ENCODE data around the gene GRIA3. TPM values are rescaled to one million over a fixed set of nuclear protein-coding genes. Genes with fewer than 3 reads are reported as not detected.

GRIA3 gene
- total RNA-seq, 1 experiment from 2014 or later, result not detected

DNA sequence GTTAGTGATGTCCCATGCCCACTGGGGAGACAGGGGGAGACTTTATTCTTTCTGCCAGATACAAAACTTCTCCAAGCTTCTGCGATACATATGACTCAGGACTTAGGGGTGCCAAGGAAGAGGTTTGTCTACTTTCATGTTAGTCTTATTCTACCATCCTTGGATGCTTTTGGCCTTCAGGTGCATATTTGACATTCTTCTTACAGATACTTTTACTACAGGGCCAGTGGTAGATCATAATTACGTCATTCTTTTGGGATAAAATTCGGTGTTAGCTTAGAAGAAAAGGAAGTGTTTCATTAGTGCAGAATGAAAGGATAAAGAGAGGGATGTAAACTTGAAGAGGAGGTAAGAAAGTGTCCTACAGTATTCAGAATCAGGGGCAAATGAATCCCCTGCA lies 303.6 kb downstream of the GRIA3 start (continued):
- TF ChIP-seq, protein P1, sequence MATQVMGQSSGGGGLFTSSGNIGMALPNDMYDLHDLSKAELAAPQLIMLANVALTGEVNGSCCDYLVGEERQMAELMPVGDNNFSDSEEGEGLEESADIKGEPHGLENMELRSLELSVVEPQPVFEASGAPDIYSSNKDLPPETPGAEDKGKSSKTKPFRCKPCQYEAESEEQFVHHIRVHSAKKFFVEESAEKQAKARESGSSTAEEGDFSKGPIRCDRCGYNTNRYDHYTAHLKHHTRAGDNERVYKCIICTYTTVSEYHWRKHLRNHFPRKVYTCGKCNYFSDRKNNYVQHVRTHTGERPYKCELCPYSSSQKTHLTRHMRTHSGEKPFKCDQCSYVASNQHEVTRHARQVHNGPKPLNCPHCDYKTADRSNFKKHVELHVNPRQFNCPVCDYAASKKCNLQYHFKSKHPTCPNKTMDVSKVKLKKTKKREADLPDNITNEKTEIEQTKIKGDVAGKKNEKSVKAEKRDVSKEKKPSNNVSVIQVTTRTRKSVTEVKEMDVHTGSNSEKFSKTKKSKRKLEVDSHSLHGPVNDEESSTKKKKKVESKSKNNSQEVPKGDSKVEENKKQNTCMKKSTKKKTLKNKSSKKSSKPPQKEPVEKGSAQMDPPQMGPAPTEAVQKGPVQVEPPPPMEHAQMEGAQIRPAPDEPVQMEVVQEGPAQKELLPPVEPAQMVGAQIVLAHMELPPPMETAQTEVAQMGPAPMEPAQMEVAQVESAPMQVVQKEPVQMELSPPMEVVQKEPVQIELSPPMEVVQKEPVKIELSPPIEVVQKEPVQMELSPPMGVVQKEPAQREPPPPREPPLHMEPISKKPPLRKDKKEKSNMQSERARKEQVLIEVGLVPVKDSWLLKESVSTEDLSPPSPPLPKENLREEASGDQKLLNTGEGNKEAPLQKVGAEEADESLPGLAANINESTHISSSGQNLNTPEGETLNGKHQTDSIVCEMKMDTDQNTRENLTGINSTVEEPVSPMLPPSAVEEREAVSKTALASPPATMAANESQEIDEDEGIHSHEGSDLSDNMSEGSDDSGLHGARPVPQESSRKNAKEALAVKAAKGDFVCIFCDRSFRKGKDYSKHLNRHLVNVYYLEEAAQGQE (IDR thresholded peaks at IDR 0.05; ENCODE audit: low read depth), result no peak
- TF ChIP-seq TCF7L2 (IDR thresholded peaks at IDR 0.05; ENCODE audit: borderline replicate concordance, extremely low read depth, insufficient read depth, insufficient read length) (no peak), POLR2AphosphoS5 (IDR thresholded peaks at IDR 0.05; ENCODE audit: low read depth, low read length) (no peak), SP1 (IDR thresholded peaks at IDR 0.05; ENCODE audit: low read depth) (no peak), RAD21 (IDR thresholded peaks at IDR 0.05; ENCODE audit: low read depth) (no peak), SRF (IDR thresholded peaks at IDR 0.05; ENCODE audit: low read depth) (no peak), EGR1 (IDR thresholded peaks at IDR 0.05; ENCODE audit: low read depth) (no peak), EZH2phosphoT487 (IDR thresholded peaks at IDR 0.05; ENCODE audit: borderline replicate concordance) (no peak)

DNA sequence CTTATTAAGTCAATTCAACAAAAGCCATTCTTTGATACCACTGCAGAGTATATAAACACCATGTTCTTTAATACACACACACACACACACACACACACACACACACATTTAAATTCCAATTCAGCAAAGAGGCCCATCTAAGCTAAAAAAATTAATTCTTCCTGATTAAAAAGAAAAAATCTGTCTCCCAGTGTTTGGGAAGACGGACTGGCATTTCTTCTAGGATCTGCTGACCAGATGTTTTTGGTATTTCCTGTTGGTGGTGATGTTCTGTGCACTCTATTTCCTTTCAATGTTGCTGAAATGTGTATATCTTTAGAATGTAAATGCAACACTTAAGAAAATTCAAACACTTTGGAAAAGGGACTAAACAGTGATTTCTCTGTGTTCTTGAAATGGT lies 304.9 kb downstream of the GRIA3 start:
- Histone ChIP-seq H3K4me2 (ENCODE audit: low read length) (no peak overlapping the region), H2AFZ (ENCODE audit: low read depth, low read length, poor library complexity, severe bottlenecking) (no peak overlapping the region), H3K27me3 (ENCODE audit: insufficient read depth, low read length) (no peaks in the 10 kb centered on the region), H3K36me3 (ENCODE audit: control insufficient read depth in 1 of 2, insufficient read depth in 2 of 2, low read length in 2 of 2) (no peaks in the 10 kb centered on the region), H3K9me3 (ENCODE audit: control insufficient read depth in 1 of 2, insufficient read depth in 1 of 2, low read depth in 1 of 2, low read length in 2 of 2) (no peaks in the 10 kb centered on the region), H3K79me2 (ENCODE audit: insufficient read depth, low read length) (no peaks in the 10 kb centered on the region), H4K20me1 (ENCODE audit: insufficient read depth) (no peaks in the 10 kb centered on the region), H3K4me1 (ENCODE audit: control insufficient read depth in 1 of 2, insufficient read depth in 2 of 2, low read length in 2 of 2) (no peaks in the 10 kb centered on the region), H3K9ac (ENCODE audit: low read length) (no peak overlapping the region), H3K27ac (ENCODE audit: low read depth, low read length) (no peak overlapping the region), H3K4me3 (replicated peaks in 1 of 2; ENCODE audit: low read depth in 1 of 2, low read length in 2 of 2) (no peak overlapping the region), H3K9me2 (ENCODE audit: insufficient read depth) (no peaks in the 10 kb centered on the region)
- no TSS peak for BruUV-seq (replicated peaks)
- ChIA-PET CTCF (no interaction called here), RAD21 (ENCODE audit: low non-redundant PET in 1 of 2, low total read pairs in 2 of 2, uncharacterized antibody in 2 of 2, unreplicated experiment in 2 of 2) (no interaction called here), POLR2A (no interaction called here)
- DNase-seq (ENCODE audit: low read depth, low spot score) (no peak), ATAC-seq (no peak)
- intact Hi-C loops (cut with micrococcal nuclease), result no loop called here
- TF ChIP-seq, protein P2, sequence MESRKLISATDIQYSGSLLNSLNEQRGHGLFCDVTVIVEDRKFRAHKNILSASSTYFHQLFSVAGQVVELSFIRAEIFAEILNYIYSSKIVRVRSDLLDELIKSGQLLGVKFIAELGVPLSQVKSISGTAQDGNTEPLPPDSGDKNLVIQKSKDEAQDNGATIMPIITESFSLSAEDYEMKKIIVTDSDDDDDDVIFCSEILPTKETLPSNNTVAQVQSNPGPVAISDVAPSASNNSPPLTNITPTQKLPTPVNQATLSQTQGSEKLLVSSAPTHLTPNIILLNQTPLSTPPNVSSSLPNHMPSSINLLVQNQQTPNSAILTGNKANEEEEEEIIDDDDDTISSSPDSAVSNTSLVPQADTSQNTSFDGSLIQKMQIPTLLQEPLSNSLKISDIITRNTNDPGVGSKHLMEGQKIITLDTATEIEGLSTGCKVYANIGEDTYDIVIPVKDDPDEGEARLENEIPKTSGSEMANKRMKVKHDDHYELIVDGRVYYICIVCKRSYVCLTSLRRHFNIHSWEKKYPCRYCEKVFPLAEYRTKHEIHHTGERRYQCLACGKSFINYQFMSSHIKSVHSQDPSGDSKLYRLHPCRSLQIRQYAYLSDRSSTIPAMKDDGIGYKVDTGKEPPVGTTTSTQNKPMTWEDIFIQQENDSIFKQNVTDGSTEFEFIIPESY (IDR thresholded peaks at IDR 0.05; ENCODE audit: extremely low read depth, insufficient replicate concordance, low read length), result no peak
- TF ChIP-seq, protein P3, sequence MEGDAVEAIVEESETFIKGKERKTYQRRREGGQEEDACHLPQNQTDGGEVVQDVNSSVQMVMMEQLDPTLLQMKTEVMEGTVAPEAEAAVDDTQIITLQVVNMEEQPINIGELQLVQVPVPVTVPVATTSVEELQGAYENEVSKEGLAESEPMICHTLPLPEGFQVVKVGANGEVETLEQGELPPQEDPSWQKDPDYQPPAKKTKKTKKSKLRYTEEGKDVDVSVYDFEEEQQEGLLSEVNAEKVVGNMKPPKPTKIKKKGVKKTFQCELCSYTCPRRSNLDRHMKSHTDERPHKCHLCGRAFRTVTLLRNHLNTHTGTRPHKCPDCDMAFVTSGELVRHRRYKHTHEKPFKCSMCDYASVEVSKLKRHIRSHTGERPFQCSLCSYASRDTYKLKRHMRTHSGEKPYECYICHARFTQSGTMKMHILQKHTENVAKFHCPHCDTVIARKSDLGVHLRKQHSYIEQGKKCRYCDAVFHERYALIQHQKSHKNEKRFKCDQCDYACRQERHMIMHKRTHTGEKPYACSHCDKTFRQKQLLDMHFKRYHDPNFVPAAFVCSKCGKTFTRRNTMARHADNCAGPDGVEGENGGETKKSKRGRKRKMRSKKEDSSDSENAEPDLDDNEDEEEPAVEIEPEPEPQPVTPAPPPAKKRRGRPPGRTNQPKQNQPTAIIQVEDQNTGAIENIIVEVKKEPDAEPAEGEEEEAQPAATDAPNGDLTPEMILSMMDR (IDR thresholded peaks at IDR 0.05 in 2 of 3, conservative IDR thresholded peaks at IDR 0.05 in 1 of 3; ENCODE audit: borderline replicate concordance in 1 of 3, insufficient read depth in 1 of 3, low read depth in 2 of 3, low read length in 2 of 3), result no peak
- TF ChIP-seq, protein P4, sequence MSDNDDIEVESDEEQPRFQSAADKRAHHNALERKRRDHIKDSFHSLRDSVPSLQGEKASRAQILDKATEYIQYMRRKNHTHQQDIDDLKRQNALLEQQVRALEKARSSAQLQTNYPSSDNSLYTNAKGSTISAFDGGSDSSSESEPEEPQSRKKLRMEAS (IDR thresholded peaks at IDR 0.05), result no peak
- TF ChIP-seq SP1 (IDR thresholded peaks at IDR 0.05; ENCODE audit: low read depth) (no peak), YY1 (IDR thresholded peaks at IDR 0.05; ENCODE audit: extremely low read depth, insufficient replicate concordance, low read depth, low read length) (no peak), CBX3 (IDR thresholded peaks at IDR 0.05; ENCODE audit: low read depth) (no peak)
- TF ChIP-seq, protein P1 (IDR thresholded peaks at IDR 0.05; ENCODE audit: low read depth), result no peak
